Measurements from ENCODE around the gene S100A7A. TPM values are rescaled to one million over a fixed set of nuclear protein-coding genes. Genes with fewer than 3 reads are reported as not detected.

Gene S100A7A
- total RNA-seq = not detected in 2 replicates

GRCh38 chr1:153415850-153416570 lies at the start of gene S100A7A:
Gene S100A7A, plus strand, starts transcription at chr1:153416520. Its CDS starts 1,563 bp downstream, at chr1:153418083.

GRCh38 chr1:153375511-153375910 lies 40.8 kb upstream of the S100A7A start, which contains the start of gene S100A12:
Gene S100A12, minus strand, starts transcription at chr1:153375621. Its CDS starts 1,029 bp downstream, at chr1:153374592.

GRCh38 chr1:153390938-153391710 lies 25.2 kb upstream of the S100A7A start, which contains the start of gene S100A8:
Gene S100A8, minus strand, starts transcription at chr1:153391073. Its CDS starts 538 bp downstream, at chr1:153390535.

GRCh38 chr1:153460551-153460950 lies 44.2 kb downstream of the S100A7A start, which contains the start of gene S100A7:
Gene S100A7, minus strand, starts transcription at chr1:153460651. Its CDS starts 1,638 bp downstream, at chr1:153459013.

Small RNA genes within 50 kb of the gene (small RNA-seq; reads per million reads assigned to genes)
- not detected for gene S100A15A

Other genes with a start within 250 kb of the S100A7A start
- not detected in 2 replicates for gene LELP1, start 213.1 kb upstream of the S100A7A start, total RNA-seq
- not detected in 2 replicates for gene PRR9, start 198.9 kb upstream of the S100A7A start, total RNA-seq
- gene LORICRIN, start 156.8 kb upstream of the S100A7A start, total RNA-seq = not detected in 2 replicates
- not detected in 2 replicates for gene PGLYRP3, start 103.6 kb upstream of the S100A7A start, total RNA-seq
- not detected in 2 replicates for gene PGLYRP4, start 67.7 kb upstream of the S100A7A start, total RNA-seq
- gene S100A9, start 58.7 kb upstream of the S100A7A start, total RNA-seq = not detected in 2 replicates
- gene S100A12, start 40.9 kb upstream of the S100A7A start, total RNA-seq = not detected in 2 replicates
- not detected in 2 replicates for gene S100A8, start 25.4 kb upstream of the S100A7A start, total RNA-seq
- gene S100A7, start 44.1 kb downstream of the S100A7A start, total RNA-seq = not detected in 2 replicates
- gene S100A6, start 119.5 kb downstream of the S100A7A start, total RNA-seq = 557 and 593 TPM in 2 replicates
- gene S100A5, start 124.4 kb downstream of the S100A7A start, total RNA-seq = not detected in 2 replicates
- 1.2 and 2.1 TPM in 2 replicates for gene S100A4, start 129.3 kb downstream of the S100A7A start, total RNA-seq
- gene S100A3, start 132.7 kb downstream of the S100A7A start, total RNA-seq = 0.53 and 0.79 TPM in 2 replicates
- gene S100A2, start 149.3 kb downstream of the S100A7A start, total RNA-seq = 2.4 and 3.1 TPM in 2 replicates
- 530 TPM in 2 replicates for gene S100A16, start 196.6 kb downstream of the S100A7A start, total RNA-seq
- not detected in 2 replicates for gene S100A14, start 199.8 kb downstream of the S100A7A start, total RNA-seq
- 96.9 and 122 TPM in 2 replicates for gene S100A13, start 211.0 kb downstream of the S100A7A start, total RNA-seq
- gene S100A1, start 211.9 kb downstream of the S100A7A start, total RNA-seq = not detected in 2 replicates
- 44.3 and 46.4 TPM in 2 replicates for gene CHTOP, start 217.5 kb downstream of the S100A7A start, total RNA-seq
- gene SNAPIN, start 242.2 kb downstream of the S100A7A start, total RNA-seq = 42.9 and 46.0 TPM in 2 replicates

Measured in thoracic aorta endothelial cell (primary cell).